Activated naive CD4-positive, alpha-beta T cell treated with anti-CD3 and anti-CD28 coated beads, Interleukin-2, amount 50 U/mL, for 16 hours (primary cell): Measurements from ENCODE around the gene NINJ1.

ENCODE experiments used
- DNase-seq: peaks from one replicate; pipeline ENCODE4 v3.0.0-alpha.2; 2020

NINJ1 gene

GRCh38 chr9:93159601-93160471 lies 25.8 kb upstream of the NINJ1 start:
- peak; percentile 74 for DNase-seq

GRCh38 chr9:93156475-93157008 lies 22.5 kb upstream of the NINJ1 start:
- DNase-seq, result peak; percentile 26

GRCh38 chr9:93155716-93156474 lies 21.8 kb upstream of the NINJ1 start:
- no peak for DNase-seq

- no peak for DNase-seq
Measured at GRCh38 chr9:93154293-93154903, 20.3 kb upstream of the NINJ1 start.

- DNase-seq, result no peak
Measured at GRCh38 chr9:93151097-93151784, 17.2 kb upstream of the NINJ1 start.

GRCh38 chr9:93149361-93149760 lies 15.3 kb upstream of the NINJ1 start:
- no peak for DNase-seq

GRCh38 chr9:93148721-93149120 lies 14.7 kb upstream of the NINJ1 start:
- no peak for DNase-seq

- DNase-seq, result no peak
Measured at GRCh38 chr9:93147632-93148031, 13.6 kb upstream of the NINJ1 start.

GRCh38 chr9:93146696-93147095 lies 12.6 kb upstream of the NINJ1 start:
- DNase-seq, result peak; percentile 61

GRCh38 chr9:93143830-93144530 lies 9.9 kb upstream of the NINJ1 start:
- peak; percentile 32 for DNase-seq

GRCh38 chr9:93141771-93142483 lies 7.9 kb upstream of the NINJ1 start:
- no peak for DNase-seq

GRCh38 chr9:93139365-93140182 lies 5.5 kb upstream of the NINJ1 start:
- DNase-seq, result no peak

GRCh38 chr9:93138171-93138764 lies 4.2 kb upstream of the NINJ1 start:
- DNase-seq, result no peak

- no peak for DNase-seq
Measured at GRCh38 chr9:93137362-93137761, 3.3 kb upstream of the NINJ1 start.

GRCh38 chr9:93136011-93136440 lies 2.0 kb upstream of the NINJ1 start:
- DNase-seq, result no peak

- no peak for DNase-seq
Measured at GRCh38 chr9:93134740-93135444, 841 bp upstream of the NINJ1 start.

- DNase-seq, result peak; percentile 35
Measured at GRCh38 chr9:93133681-93134014, 403 bp downstream of the NINJ1 start.

- no peak for DNase-seq
Measured at GRCh38 chr9:93132946-93133680, 938 bp downstream of the NINJ1 start.
